ENCODE results near the gene PLA2G7. TPM values are rescaled to one million over a fixed set of nuclear protein-coding genes. Genes with fewer than 3 reads are reported as not detected.

PLA2G7 gene
- polyA plus RNA-seq, 1 donor from 2014 or later: 0.35 TPM

DNA sequence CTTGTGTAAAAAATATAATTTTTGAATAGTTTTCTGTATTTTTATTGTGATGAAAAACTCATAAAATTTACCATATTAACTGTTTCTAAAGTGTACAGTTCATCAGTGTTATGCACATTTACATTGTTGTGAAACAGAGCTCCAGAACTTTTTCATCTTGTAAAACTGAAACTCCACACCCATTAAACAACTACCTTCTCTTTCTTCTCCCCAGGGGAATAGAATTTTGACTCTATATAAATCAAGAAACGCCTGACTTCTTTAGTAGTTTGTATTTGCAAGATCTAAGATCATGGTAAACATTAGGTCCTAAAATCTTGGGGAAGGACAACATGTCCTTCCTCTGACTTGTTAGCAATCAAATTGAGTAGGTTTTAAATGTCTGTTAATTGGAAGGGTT, 20.7 kb upstream of the PLA2G7 start:
- Histone ChIP-seq H3K4me2 (ENCODE audit: low read length) (no peak overlapping the region), H3K9ac (ENCODE audit: low read length) (no peak overlapping the region), H3K27ac (ENCODE audit: low read length) (no peak overlapping the region), H2AFZ (ENCODE audit: low read depth, low read length) (no peak overlapping the region), H3K9me3 (ENCODE audit: low read length) (no peaks in the 10 kb centered on the region), H3K36me3 (ENCODE audit: insufficient read depth, low read length) (no peaks in the 10 kb centered on the region), H3K79me2 (replicated peaks; ENCODE audit: insufficient read depth, low read length) (no peaks in the 10 kb centered on the region), H3K27me3 (ENCODE audit: insufficient read depth, low read depth, low read length) (no peaks in the 10 kb centered on the region), H4K20me1 (ENCODE audit: insufficient read depth) (no peaks in the 10 kb centered on the region), H3K9me2 (ENCODE audit: insufficient read depth, low read length) (no peaks in the 10 kb centered on the region), H3F3A (ENCODE audit: insufficient read depth, low read length, poor library complexity, severe bottlenecking) (no peaks in the 10 kb centered on the region), H3K4me3 (ENCODE audit: low read length) (no peak overlapping the region)
- no peak for TF ChIP-seq EZH2 (IDR thresholded peaks at IDR 0.05; ENCODE audit: borderline replicate concordance, insufficient read depth, low read length, poor library complexity, severe bottlenecking)
- no peak for TF ChIP-seq RAD21 (conservative IDR thresholded peaks at IDR 0.05)
- no peak for TF ChIP-seq SMC3 (conservative IDR thresholded peaks at IDR 0.05; ENCODE audit: poor library complexity)
- no peak for TF ChIP-seq CTCF (IDR thresholded peaks at IDR 0.05; ENCODE audit: poor library complexity, severe bottlenecking)
- no peak for TF ChIP-seq POLR2AphosphoS5 (IDR thresholded peaks at IDR 0.05)
- no peak for TF ChIP-seq TAF1 (IDR thresholded peaks at IDR 0.05; ENCODE audit: low read depth)
- TF ChIP-seq MXI1 (conservative IDR thresholded peaks at IDR 0.05; ENCODE audit: poor library complexity, severe bottlenecking): no peak
- TF ChIP-seq EP300 (conservative IDR thresholded peaks at IDR 0.05; ENCODE audit: poor library complexity, severe bottlenecking): no peak
- no peak for TF ChIP-seq REST (IDR thresholded peaks at IDR 0.05; ENCODE audit: borderline replicate concordance)

DNA sequence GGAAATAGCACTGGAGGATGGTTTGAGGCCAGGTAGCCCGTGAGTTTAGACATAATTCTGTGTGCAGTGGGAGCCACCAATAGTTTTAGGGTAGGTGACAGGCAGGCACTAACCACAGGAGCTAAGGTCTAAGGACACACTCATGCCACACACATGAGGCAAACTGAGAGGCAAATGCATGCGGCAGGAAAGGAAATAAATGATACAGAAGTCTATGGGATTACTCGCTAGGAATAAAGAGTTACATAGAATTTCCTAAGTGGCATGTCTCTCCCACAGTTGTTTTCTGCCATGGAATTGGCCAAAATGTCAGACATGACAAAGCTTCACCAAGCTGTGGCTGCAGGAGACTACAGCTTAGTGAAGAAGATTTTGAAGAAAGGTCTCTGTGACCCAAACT, 16.5 kb upstream of the PLA2G7 start:
- H3F3A ChIP-seq (ENCODE audit: insufficient read depth, low read length, poor library complexity, severe bottlenecking): no peaks in the 10 kb centered on the region
- no peaks in the 10 kb centered on the region for H4K20me1 ChIP-seq (ENCODE audit: insufficient read depth)
- H2AFZ ChIP-seq (ENCODE audit: low read depth, low read length): no peak overlapping the region
- no peaks in the 10 kb centered on the region for H3K79me2 ChIP-seq (replicated peaks; ENCODE audit: insufficient read depth, low read length)
- no peaks in the 10 kb centered on the region for H3K36me3 ChIP-seq (ENCODE audit: insufficient read depth, low read length)
- H3K4me3 ChIP-seq (ENCODE audit: low read length): no peak overlapping the region
- TF ChIP-seq EP300 (conservative IDR thresholded peaks at IDR 0.05; ENCODE audit: poor library complexity, severe bottlenecking) (no peak), MXI1 (conservative IDR thresholded peaks at IDR 0.05; ENCODE audit: poor library complexity, severe bottlenecking) (no peak), POLR2AphosphoS5 (IDR thresholded peaks at IDR 0.05) (no peak), TAF1 (IDR thresholded peaks at IDR 0.05; ENCODE audit: low read depth) (no peak), REST (IDR thresholded peaks at IDR 0.05; ENCODE audit: borderline replicate concordance) (no peak)
- no peak overlapping the region for H3K4me2 ChIP-seq (ENCODE audit: low read length)
- H3K9me3 ChIP-seq (ENCODE audit: low read length): no peaks in the 10 kb centered on the region
- no peak overlapping the region for H3K27ac ChIP-seq (ENCODE audit: low read length)
- no peaks in the 10 kb centered on the region for H3K27me3 ChIP-seq (ENCODE audit: insufficient read depth, low read depth, low read length)
- no peak overlapping the region for H3K9ac ChIP-seq (ENCODE audit: low read length)
- no peaks in the 10 kb centered on the region for H3K9me2 ChIP-seq (ENCODE audit: insufficient read depth, low read length)

Measured in neural cell (in vitro differentiated cells).